ENCODE measurements around the gene PPP2R5D.
"Not testable (repeated sequence)": the region's sequence is repeated elsewhere in the genome, so short reads cannot be mapped to it uniquely, and the experiment has no call there.

Gene PPP2R5D

DNA sequence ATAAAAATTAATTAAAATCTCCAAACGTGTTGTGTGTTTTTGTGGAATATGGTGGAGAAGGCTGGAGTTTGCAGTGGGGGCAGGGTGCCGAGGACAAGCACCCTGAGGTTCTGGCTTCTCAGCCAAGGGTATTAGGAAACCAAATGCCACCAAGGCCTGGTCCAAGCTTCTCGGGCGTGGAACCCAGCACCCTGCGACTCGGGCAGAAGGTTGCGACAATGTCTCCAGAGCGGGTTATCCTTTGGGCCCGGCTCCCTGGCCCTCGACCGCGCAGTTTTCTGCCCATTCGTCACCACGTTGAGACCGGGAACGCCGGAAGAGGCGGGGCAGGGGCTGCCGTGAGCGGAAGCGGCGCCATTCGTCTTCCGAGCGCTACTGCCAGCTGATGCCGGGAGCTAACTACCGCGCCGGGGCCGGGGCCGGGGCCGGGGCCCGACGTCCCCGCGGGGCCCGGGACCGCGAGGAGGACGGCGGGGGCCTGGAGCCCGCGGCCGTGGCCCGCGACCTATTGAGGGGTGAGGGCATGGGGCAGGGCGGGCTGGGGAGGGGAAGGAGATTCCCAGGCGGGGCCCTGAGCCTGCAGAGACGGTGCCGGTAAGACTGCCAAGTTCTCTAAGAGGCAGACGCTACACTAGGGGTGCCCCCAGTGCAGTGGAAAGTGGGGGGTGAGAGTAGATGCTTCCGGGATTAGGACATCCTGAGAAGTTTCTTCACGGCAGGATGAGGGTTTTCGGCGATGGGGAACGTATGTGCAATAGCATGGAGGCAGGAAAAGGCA is 37.1 kb downstream of the PPP2R5D start, which contains the start of gene RRP36:
RRP36 (plus strand) TSS at position 354 of the 778 bp plus-strand sequence; CDS start at position 386, 32 bp downstream.
- peak; percentile 40 to 67 for DNase-seq (ENCODE audit: low read depth in 1 of 2, low spot score in 1 of 2)

GRCh38 chr6:43024436-43024835 is 40.1 kb downstream of the PPP2R5D start:
- no peak for DNase-seq (ENCODE audit: low read depth in 1 of 2, low spot score in 1 of 2)

- DNase-seq (ENCODE audit: low read depth in 1 of 2, low spot score in 1 of 2): no peak
These were observed 42.0 kb downstream of the PPP2R5D start for GRCh38 chr6:43026365-43026764.

GRCh38 chr6:43029120-43029519 is 44.8 kb downstream of the PPP2R5D start:
- DNase-seq (ENCODE audit: low read depth in 1 of 2, low spot score in 1 of 2): no peak

- DNase-seq (ENCODE audit: low read depth in 1 of 2, low spot score in 1 of 2): no peak
These were observed 48.0 kb downstream of the PPP2R5D start for GRCh38 chr6:43032326-43032725.

DNA sequence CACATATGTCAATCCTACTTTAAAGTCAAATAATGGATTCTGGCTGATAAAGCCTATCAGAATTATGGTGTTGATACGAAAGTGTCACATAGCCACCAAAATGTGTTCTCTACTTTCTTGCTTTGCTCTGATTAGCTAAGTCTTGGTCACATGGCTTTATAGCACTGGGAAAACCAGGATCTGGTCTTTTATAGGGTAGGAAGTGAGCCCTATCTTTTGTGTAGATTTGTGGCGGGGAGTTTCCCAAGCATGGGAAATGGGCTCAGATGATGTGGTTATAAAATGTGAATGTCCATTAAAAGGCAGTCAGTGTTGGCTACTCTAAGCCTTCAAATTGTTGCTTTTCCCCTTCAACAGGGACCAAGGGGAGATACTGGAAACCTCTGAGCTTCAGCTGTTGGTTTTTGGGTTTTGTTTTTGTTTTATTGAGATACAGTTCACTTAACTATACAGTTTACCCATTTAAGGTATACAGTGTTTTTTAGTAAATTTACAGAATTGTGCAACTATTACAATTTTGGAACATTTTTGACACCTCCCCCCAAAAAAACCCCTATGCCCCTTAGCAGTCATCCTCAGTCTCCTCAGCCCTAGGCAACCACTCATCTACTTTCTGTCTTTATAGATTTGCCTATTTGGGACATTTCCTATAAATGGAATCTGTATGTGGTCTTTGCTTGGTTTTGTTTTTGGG is 49.3 kb downstream of the PPP2R5D start:
- DNase-seq (ENCODE audit: low read depth in 1 of 2, low spot score in 1 of 2): no peak

DNA sequence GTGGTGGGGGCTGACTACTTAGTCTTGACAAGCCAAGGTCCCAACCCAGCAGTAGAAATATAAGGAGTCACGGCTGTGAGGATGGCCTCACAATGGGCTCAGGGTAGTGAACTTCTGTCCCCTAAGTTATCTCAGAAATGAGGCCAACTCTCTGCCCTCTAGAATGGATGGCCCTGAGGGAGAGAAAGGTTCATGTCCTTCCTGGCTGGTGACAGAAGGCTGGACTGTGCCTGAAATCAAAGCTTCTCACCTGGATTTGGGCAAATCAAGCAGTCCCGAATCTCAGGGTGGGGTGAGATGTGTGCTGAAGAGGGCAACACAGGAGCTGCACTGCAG is 49.8 kb downstream of the PPP2R5D start:
- no peak for DNase-seq (ENCODE audit: low read depth in 1 of 2, low spot score in 1 of 2)

- no peak for DNase-seq (ENCODE audit: low read depth in 1 of 2, low spot score in 1 of 2)
These were observed 51.3 kb downstream of the PPP2R5D start for GRCh38 chr6:43035495-43036194.

GRCh38 chr6:43036712-43037111 is 52.3 kb downstream of the PPP2R5D start:
- no peak for DNase-seq (ENCODE audit: low read depth in 1 of 2, low spot score in 1 of 2)

GRCh38 chr6:43037197-43037596 is 52.8 kb downstream of the PPP2R5D start:
- no peak for DNase-seq (ENCODE audit: low read depth in 1 of 2, low spot score in 1 of 2)

- DNase-seq (ENCODE audit: low read depth in 1 of 2, low spot score in 1 of 2): no peak
These were observed 53.3 kb downstream of the PPP2R5D start for GRCh38 chr6:43037706-43038105.

DNA sequence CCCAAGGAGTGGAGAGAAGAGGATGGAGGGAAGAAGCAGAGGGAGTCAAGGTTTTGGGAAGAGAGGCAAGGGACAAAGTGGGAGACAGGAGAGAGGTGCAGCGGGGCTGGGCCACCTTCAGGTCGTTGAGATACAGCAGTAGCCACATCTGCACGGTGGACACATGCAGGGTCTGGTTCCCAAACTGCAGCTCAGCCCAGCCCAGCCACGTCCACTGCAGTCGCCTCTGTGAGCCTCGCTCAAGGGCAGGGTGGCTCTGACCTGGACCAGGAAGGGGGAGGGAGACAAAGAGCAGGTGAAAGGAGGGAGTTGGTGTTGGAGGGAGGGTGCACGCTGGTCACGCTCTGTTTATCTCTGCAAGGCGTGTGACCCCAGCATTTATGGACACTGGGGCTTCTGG is 54.4 kb downstream of the PPP2R5D start:
- DNase-seq (ENCODE audit: low read depth in 1 of 2, low spot score in 1 of 2): no peak

GRCh38 chr6:43040542-43041257 is 56.3 kb downstream of the PPP2R5D start:
- DNase-seq (ENCODE audit: low read depth in 1 of 2, low spot score in 1 of 2): no peak

- not testable (repeated sequence) for DNase-seq (ENCODE audit: low read depth in 1 of 2, low spot score in 1 of 2)
These were observed 57.1 kb downstream of the PPP2R5D start for GRCh38 chr6:43041475-43041874.

GRCh38 chr6:43043310-43043709 is 58.9 kb downstream of the PPP2R5D start:
- DNase-seq (ENCODE audit: low read depth in 1 of 2, low spot score in 1 of 2): no peak

DNA sequence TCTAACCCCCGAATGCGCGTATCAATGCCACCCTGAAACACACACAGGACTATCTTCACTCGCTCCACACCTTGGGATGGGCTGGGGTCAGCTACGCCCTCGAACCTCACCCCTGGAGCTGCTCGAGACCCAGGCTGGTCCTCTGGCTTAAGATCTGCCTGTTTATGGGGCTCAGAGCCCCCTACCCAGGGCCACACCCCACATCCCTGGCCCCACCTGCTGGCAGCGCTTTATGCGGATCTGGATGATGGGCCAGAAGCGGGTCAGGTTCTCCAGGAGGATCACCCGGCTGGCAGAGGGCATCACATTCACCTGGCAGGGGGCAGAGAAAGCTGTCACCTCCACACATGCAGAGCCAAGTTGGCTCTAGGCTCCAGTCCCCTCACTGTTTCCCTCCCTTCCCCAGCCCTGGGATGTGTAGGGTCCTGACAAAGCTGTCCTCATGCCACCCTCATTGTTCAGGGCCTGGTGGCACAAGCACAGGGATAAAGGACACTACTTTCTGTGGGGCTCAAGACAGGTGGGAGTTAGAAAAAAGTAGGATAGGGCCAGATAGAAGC is 61.1 kb downstream of the PPP2R5D start:
- no peak for DNase-seq (ENCODE audit: low read depth in 1 of 2, low spot score in 1 of 2)

DNA sequence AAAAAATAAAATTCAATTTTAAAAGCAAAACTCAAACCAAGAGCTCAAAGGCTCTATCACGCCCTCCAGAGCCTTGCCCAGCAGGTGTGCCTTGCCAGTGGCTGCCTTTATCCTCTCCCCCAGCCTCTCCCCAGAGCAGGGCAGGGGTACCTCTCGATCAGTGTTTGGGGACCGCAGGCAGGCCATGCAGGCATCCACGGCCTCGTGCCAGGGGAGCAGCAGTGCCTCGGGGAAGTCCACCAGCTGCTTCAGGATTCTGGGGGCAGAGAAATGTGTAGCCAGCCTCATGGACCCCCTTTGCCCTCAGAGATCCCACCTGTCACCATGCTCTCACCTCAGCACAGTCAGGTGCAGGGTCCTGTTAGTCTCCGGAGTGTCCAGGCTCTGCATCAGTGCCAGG is 63.6 kb downstream of the PPP2R5D start:
- DNase-seq (ENCODE audit: low read depth in 1 of 2, low spot score in 1 of 2): no peak

- no peak for DNase-seq (ENCODE audit: low read depth in 1 of 2, low spot score in 1 of 2)
These were observed 66.6 kb downstream of the PPP2R5D start for GRCh38 chr6:43050981-43051380.

GRCh38 chr6:43052225-43052841 is 68.0 kb downstream of the PPP2R5D start:
- DNase-seq (ENCODE audit: low read depth in 1 of 2, low spot score in 1 of 2): no peak

GRCh38 chr6:43052842-43053544 is 68.6 kb downstream of the PPP2R5D start:
- DNase-seq (ENCODE audit: low read depth in 1 of 2, low spot score in 1 of 2): peak in 1 of 2 donors; percentile 18

All from stimulated activated CD4-positive, alpha-beta T cell treated with anti-CD3 and anti-CD28 coated beads, Interleukin-15, amount 100 ng/mL, for 1 hour (primary cell).